IMR-90 (cell line): ENCODE data around the gene ZAR1. TPM values are rescaled to one million over a fixed set of nuclear protein-coding genes. Genes with fewer than 3 reads are reported as not detected.

ENCODE experiments used
- ATAC-seq: fragments of 200-7000 bp; cut with Tn5 transposase; 2 replicates; pipeline ENCODE4 v1.9.1; 2020; ENCODE audit warnings: low read depth, mild to moderate bottlenecking, moderate library complexity
- BruUV-seq: library from RNA; stranded (reverse); fragments of 400-500 nt; replicated peaks from 2 replicates; lab custom pipeline; 2021; lab: Mats Ljungman, UMichigan
- CTCF ChIA-PET: fragments of 300-600 bp; formaldehyde crosslinking; extraction: SDS; loops from one replicate; lab custom pipeline; 2021; ENCODE audit warnings: antibody characterized with exemption; lab: Yijun Ruan, JAX
- POLR2A ChIA-PET: fragments of 300-600 bp; sonication (Branson Sonifier 250); formaldehyde crosslinking; loops from one replicate; lab custom pipeline; 2022; ENCODE audit warnings: antibody characterized with exemption; ENCODE audit not compliant: unreplicated experiment; lab: Charles Lee
- DNase-seq: peaks from one replicate; pipeline ENCODE4 v3.0.0; 2013
- H2AFZ ChIP-seq: replicated peaks from 2 replicates; pipeline ENCODE3; 2013; ENCODE audit warnings: low read length, mild to moderate bottlenecking; ENCODE audit not compliant: poor library complexity
- H2AK5ac ChIP-seq: 2 replicates; pipeline ENCODE4 v1.6.1; 2013; ENCODE audit warnings: low read depth, low read length, inconsistent platforms
- H2AK9ac ChIP-seq: replicated peaks from 2 replicates; pipeline ENCODE3; 2013; ENCODE audit warnings: mild to moderate bottlenecking, low read depth, low read length, moderate library complexity; ENCODE audit not compliant: poor library complexity
- H2BK120ac ChIP-seq: 2 replicates; pipeline ENCODE4 v1.6.1; 2013; ENCODE audit warnings: low read depth, low read length, inconsistent platforms
- H2BK15ac ChIP-seq: 3 replicates; pipeline ENCODE4 v1.6.1; 2013; ENCODE audit warnings: low read depth, low read length, inconsistent platforms
- H2BK20ac ChIP-seq: 2 replicates; pipeline ENCODE4 v1.6.1; 2013; ENCODE audit warnings: low read depth, mild to moderate bottlenecking, inconsistent platforms, low read length, moderate library complexity
- H2BK5ac ChIP-seq: 2 replicates; pipeline ENCODE4 v1.6.1; 2013; ENCODE audit warnings: mild to moderate bottlenecking, low read depth, low read length, inconsistent platforms; ENCODE audit not compliant: poor library complexity, severe bottlenecking
- H3K14ac ChIP-seq: replicated peaks from 2 replicates; pipeline ENCODE4 v1.6.1; 2013; ENCODE audit warnings: low read depth, low read length, inconsistent platforms
- H3K18ac ChIP-seq: 2 replicates; pipeline ENCODE4 v1.6.1; 2013; ENCODE audit warnings: low read depth, low read length, control low read depth
- H3K23ac ChIP-seq: 2 replicates; pipeline ENCODE4 v1.6.1; 2013; ENCODE audit warnings: low read depth, low read length, inconsistent platforms
- H3K27ac ChIP-seq: 2 replicates; pipeline ENCODE4 v1.5.1; 2013; ENCODE audit warnings: mild to moderate bottlenecking, control low read depth, low read length; ENCODE audit not compliant: insufficient read depth
- H3K27me3 ChIP-seq: 2 replicates; pipeline ENCODE4 v1.6.1; 2013; ENCODE audit warnings: low read length; ENCODE audit not compliant: control insufficient read depth, insufficient read depth
- H3K36me3 ChIP-seq: 2 replicates; pipeline ENCODE4 v1.6.1; 2013; ENCODE audit warnings: low read length, mixed read lengths; ENCODE audit not compliant: control insufficient read depth, insufficient read depth
- H3K4ac ChIP-seq: 2 replicates; pipeline ENCODE4 v1.6.1; 2013; ENCODE audit warnings: low read depth, low read length, inconsistent platforms
- H3K4me1 ChIP-seq: 2 replicates; pipeline ENCODE4 v1.6.1; 2013; ENCODE audit warnings: low read length, mixed read lengths; ENCODE audit not compliant: control insufficient read depth, insufficient read depth
- H3K4me2 ChIP-seq: 2 replicates; pipeline ENCODE4 v1.6.1; 2013; ENCODE audit warnings: low read depth, mild to moderate bottlenecking, control low read depth, low read length, moderate library complexity
- H3K4me3 ChIP-seq: 2 replicates; pipeline ENCODE4 v1.5.1; 2013; ENCODE audit warnings: low read depth, mild to moderate bottlenecking, control low read depth, low read length, moderate library complexity; ENCODE audit not compliant: insufficient read depth
- H3K56ac ChIP-seq: 2 replicates; pipeline ENCODE4 v1.6.1; 2013; ENCODE audit warnings: low read length, inconsistent platforms; ENCODE audit not compliant: insufficient read depth; ENCODE audit errors: extremely low read depth
- H3K79me1 ChIP-seq, 2 experiments: 2 replicates each; pipeline ENCODE4 v1.6.1; 2013; ENCODE audit warnings: low read length in 2 of 2, inconsistent platforms in 1 of 2, low read depth in 1 of 2
- H3K9ac ChIP-seq: 2 replicates; pipeline ENCODE4 v1.6.1; 2013; ENCODE audit warnings: low read depth, low read length, control low read depth
- H3K9me1 ChIP-seq: 2 replicates; pipeline ENCODE4 v1.6.1; 2013; ENCODE audit warnings: low read length, inconsistent platforms; ENCODE audit not compliant: insufficient read depth
- H3K9me3 ChIP-seq: 2 replicates; pipeline ENCODE4 v1.6.1; 2013; ENCODE audit warnings: low read length; ENCODE audit not compliant: control insufficient read depth, insufficient read depth
- H4K20me1 ChIP-seq: 2 replicates; pipeline ENCODE4 v1.6.1; 2013; ENCODE audit warnings: low read length, inconsistent platforms; ENCODE audit not compliant: insufficient read depth
- H4K5ac ChIP-seq: 2 replicates; pipeline ENCODE4 v1.6.1; 2013; ENCODE audit warnings: mild to moderate bottlenecking, low read depth, low read length, control low read depth
- H4K8ac ChIP-seq, 2 experiments: 2 replicates each; pipeline ENCODE4 v1.6.1; 2013; ENCODE audit warnings: low read depth in 2 of 2, low read length in 2 of 2, control low read depth in 1 of 2, inconsistent platforms in 1 of 2
- H4K91ac ChIP-seq: 2 replicates; pipeline ENCODE4 v1.6.1; 2013; ENCODE audit warnings: low read depth, low read length, inconsistent platforms; ENCODE audit not compliant: insufficient read depth
- BHLHE40 ChIP-seq: fragments of 150-350 bp; IDR thresholded peaks from 2 replicates; pipeline ENCODE4 v1.6.1; 2016; ENCODE audit warnings: mild to moderate bottlenecking, low read depth, low read length
- CEBPB ChIP-seq: IDR thresholded peaks from 2 replicates; pipeline ENCODE4 v1.6.1; 2012; ENCODE audit warnings: low read depth, low read length, improper control_type of control experiment
- CHD1 ChIP-seq: IDR thresholded peaks from 2 replicates; pipeline ENCODE4 v1.6.1; 2012; ENCODE audit warnings: low read depth, low read length, improper control_type of control experiment
- ELK1 ChIP-seq: fragments of 150-350 bp; IDR thresholded peaks from 2 replicates; pipeline ENCODE4 v1.6.1; 2016; ENCODE audit warnings: low read depth, mild to moderate bottlenecking, low read length, moderate library complexity, borderline replicate concordance
- FOS ChIP-seq: fragments of 150-350 bp; IDR thresholded peaks from 2 replicates; pipeline ENCODE4 v1.6.1; 2016; ENCODE audit warnings: low read depth, low read length
- MAFK ChIP-seq: IDR thresholded peaks from 2 replicates; pipeline ENCODE4 v1.6.1; 2012; ENCODE audit warnings: low read depth, low read length, improper control_type of control experiment
- MAZ ChIP-seq: IDR thresholded peaks from 2 replicates; pipeline ENCODE4 v1.6.1; 2012; ENCODE audit warnings: low read depth, mild to moderate bottlenecking, low read length, improper control_type of control experiment, moderate library complexity, borderline replicate concordance
- NFE2L2 ChIP-seq: fragments of 150-350 bp; IDR thresholded peaks from 2 replicates; pipeline ENCODE4 v1.6.1; 2016; ENCODE audit warnings: low read depth, mild to moderate bottlenecking, low read length
- POLR2A ChIP-seq: IDR thresholded peaks from 2 replicates; pipeline ENCODE4 v1.6.1; 2012; ENCODE audit warnings: mild to moderate bottlenecking, low read depth, low read length
- RAD21 ChIP-seq: IDR thresholded peaks from 2 replicates; pipeline ENCODE4 v1.6.1; 2012; ENCODE audit warnings: low read length, improper control_type of control experiment
- RFX5 ChIP-seq: IDR thresholded peaks from 2 replicates; pipeline ENCODE4 v1.8.0; 2012; ENCODE audit warnings: low read depth, mild to moderate bottlenecking, low read length, moderate library complexity
- SMC3 ChIP-seq: fragments of 150-350 bp; IDR thresholded peaks from 2 replicates; pipeline ENCODE4 v1.6.1; 2016; ENCODE audit warnings: low read depth, mild to moderate bottlenecking, antibody characterized with exemption, low read length, moderate library complexity
- USF2 ChIP-seq: fragments of 150-350 bp; IDR thresholded peaks from 2 replicates; pipeline ENCODE4 v1.6.1; 2017; ENCODE audit warnings: mild to moderate bottlenecking, antibody characterized with exemption, low read length, low read depth
- WGBS, 2 experiments: methylation state at CpG; one replicate each; pipeline versions ENCODE4 v1.1.5 to v1.1.7; 2013; ENCODE audit warnings: missing lambda C conversion rate in 2 of 2; ENCODE audit not compliant: insufficient read length in 1 of 2; ENCODE audit errors: extremely low coverage in 2 of 2; 5-methylcytosine and 5-hydroxymethylcytosine counted together
- dilution Hi-C: fragments of 300-500 bp; cut with HindIII; formaldehyde crosslinking; loops from one replicate; pipeline ENCODE4 v1.14.3; 2018; ENCODE audit warnings: low sequenced_read_pairs; ENCODE audit not compliant: unreplicated experiment
- in situ Hi-C: fragments of 300-500 bp; cut with MboI; formaldehyde crosslinking; loops from 3 replicates; pipeline ENCODE4 v1.14.3; 2019; ENCODE audit warnings: low sequenced_read_pairs, inconsistent platforms, mixed read lengths
- intact Hi-C: fragments of 100-400 bp; cut with micrococcal nuclease; formaldehyde crosslinking; loops from 2 replicates; pipeline ENCODE4 v1.10.0; 2022
- polyA plus RNA-seq, 3 experiments: library from polyadenylated mRNA; depleted of rRNA; stranded (reverse); fragments of >200 nt; gene quantifications; 2 replicates each; pipeline ENCODE4 v1.2.3, GENCODE V29; 2012; ENCODE audit warnings: low replicate concordance in 1 of 3
- total RNA-seq: library from RNA; depleted of rRNA; stranded (reverse); fragments of >200 nt; gene quantifications from 2 replicates; pipeline ENCODE4 v1.2.3, GENCODE V29; 2012
- TF ChIP-seq, protein P1 (sequence below): conservative IDR thresholded peaks from 2 replicates; pipeline ENCODE4 v1.5.1; 2012; ENCODE audit warnings: mild to moderate bottlenecking, low read depth, low read length, improper control_type of control experiment

Gene ZAR1
- total and polyA plus RNA-seq, 2 of the 4 experiments (the other 2 are of a cell fraction), result not detected

DNA sequence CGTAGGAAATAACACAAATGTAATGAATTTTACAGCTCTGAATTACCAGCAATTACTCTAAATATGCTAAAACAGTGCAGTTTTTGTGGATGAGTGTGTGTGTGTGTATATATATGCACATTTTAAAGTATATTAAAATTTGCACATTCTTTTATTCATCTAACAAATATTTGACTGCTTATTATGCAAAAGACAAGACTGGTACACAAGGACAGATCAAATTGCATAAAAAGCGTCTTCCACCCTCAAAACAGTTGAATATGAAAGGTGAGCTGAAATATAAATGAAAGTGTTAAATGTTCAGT, 13.9 kb downstream of the ZAR1 start:
- Histone ChIP-seq H3K14ac (no peak overlapping the region), H4K91ac (no peak overlapping the region), H3K56ac (no peak overlapping the region), H3K9ac (no peak overlapping the region), H2AFZ (no peak overlapping the region), H2BK120ac (no peak overlapping the region), H3K4me2 (no peak overlapping the region), H3K4me3 (no peak overlapping the region), H3K9me3 (no peaks in the 10 kb centered on the region), H4K20me1 (no peaks in the 10 kb centered on the region), H2BK20ac (no peak overlapping the region), H3K4me1 (no peaks in the 10 kb centered on the region), H3K4ac (no peak overlapping the region), H3K79me1 (no peaks in the 10 kb centered on the region; a peak in 1 of 4 replicates), H3K18ac (no peak overlapping the region), H3K9me1 (no peaks in the 10 kb centered on the region), H3K27ac (no peak overlapping the region), H3K23ac (no peak overlapping the region), H4K8ac (no peak overlapping the region), H3K27me3 (no peaks in the 10 kb centered on the region), H4K5ac (no peak overlapping the region), H2AK9ac (no peak overlapping the region), H2AK5ac (no peak overlapping the region), H3K36me3 (peaks cover 18% of the 10 kb centered on the region), H2BK5ac (no peak overlapping the region), H2BK15ac (no peak overlapping the region)
- DNase-seq (no peak), ATAC-seq (peak; percentile 49)
- intact Hi-C loops, result loop anchor here (10.0 kb wide), 1 partner anchor 49 kb away; no protein-coding TSS in a partner anchor
- dilution Hi-C loops, result no loop called here
- POLR2A ChIA-PET, result no interaction called here
- CTCF ChIA-PET, result no interaction called here
- no TSS peak for BruUV-seq
- TF ChIP-seq FOS (no peak), POLR2A (no peak), RAD21 (no peak), ELK1 (no peak), MAZ (no peak), CHD1 (no peak), USF2 (no peak), BHLHE40 (no peak), MAFK (no peak), SMC3 (no peak), CEBPB (no peak), RFX5 (no peak), NFE2L2 (no peak)
- TF ChIP-seq, protein P1, sequence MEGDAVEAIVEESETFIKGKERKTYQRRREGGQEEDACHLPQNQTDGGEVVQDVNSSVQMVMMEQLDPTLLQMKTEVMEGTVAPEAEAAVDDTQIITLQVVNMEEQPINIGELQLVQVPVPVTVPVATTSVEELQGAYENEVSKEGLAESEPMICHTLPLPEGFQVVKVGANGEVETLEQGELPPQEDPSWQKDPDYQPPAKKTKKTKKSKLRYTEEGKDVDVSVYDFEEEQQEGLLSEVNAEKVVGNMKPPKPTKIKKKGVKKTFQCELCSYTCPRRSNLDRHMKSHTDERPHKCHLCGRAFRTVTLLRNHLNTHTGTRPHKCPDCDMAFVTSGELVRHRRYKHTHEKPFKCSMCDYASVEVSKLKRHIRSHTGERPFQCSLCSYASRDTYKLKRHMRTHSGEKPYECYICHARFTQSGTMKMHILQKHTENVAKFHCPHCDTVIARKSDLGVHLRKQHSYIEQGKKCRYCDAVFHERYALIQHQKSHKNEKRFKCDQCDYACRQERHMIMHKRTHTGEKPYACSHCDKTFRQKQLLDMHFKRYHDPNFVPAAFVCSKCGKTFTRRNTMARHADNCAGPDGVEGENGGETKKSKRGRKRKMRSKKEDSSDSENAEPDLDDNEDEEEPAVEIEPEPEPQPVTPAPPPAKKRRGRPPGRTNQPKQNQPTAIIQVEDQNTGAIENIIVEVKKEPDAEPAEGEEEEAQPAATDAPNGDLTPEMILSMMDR, result no peak
- no CpG with 5 or more reads among the region's 2 CpGs for WGBS, 2 experiments
- in situ Hi-C loops, result no loop called here
